Inferior parietal cortex (tissue), 1 donor: ENCODE results near the gene EMX1.

Experiments
- DNase-seq: peaks from one replicate; pipeline ENCODE4 v3.0.0-alpha.2; 2016; ENCODE audit errors: extremely low spot score

The EMX1 gene

GRCh38 chr2:72958542-72959385, 41.4 kb downstream of the EMX1 start:
- DNase-seq, result no peak

DNA sequence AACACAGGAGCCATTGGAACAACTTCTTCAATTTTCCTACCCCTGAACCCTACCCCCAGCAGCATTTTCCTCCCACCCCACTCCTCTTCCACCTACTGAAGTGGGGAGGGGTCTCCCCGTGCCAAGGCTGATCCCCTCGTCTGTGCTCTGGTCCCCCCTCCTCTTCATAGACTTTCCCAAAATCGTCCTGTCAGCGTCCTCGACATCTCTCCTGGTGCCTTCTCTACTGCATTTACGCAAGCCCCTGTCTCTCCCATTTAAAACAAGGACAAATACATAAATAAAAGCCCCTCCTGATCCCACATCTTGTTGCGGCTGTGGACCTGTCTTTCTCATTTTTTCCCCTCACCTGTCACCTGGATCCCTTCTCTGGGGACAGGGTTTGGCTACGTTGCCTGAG, 42.2 kb downstream of the EMX1 start:
- DNase-seq, result no peak

DNA sequence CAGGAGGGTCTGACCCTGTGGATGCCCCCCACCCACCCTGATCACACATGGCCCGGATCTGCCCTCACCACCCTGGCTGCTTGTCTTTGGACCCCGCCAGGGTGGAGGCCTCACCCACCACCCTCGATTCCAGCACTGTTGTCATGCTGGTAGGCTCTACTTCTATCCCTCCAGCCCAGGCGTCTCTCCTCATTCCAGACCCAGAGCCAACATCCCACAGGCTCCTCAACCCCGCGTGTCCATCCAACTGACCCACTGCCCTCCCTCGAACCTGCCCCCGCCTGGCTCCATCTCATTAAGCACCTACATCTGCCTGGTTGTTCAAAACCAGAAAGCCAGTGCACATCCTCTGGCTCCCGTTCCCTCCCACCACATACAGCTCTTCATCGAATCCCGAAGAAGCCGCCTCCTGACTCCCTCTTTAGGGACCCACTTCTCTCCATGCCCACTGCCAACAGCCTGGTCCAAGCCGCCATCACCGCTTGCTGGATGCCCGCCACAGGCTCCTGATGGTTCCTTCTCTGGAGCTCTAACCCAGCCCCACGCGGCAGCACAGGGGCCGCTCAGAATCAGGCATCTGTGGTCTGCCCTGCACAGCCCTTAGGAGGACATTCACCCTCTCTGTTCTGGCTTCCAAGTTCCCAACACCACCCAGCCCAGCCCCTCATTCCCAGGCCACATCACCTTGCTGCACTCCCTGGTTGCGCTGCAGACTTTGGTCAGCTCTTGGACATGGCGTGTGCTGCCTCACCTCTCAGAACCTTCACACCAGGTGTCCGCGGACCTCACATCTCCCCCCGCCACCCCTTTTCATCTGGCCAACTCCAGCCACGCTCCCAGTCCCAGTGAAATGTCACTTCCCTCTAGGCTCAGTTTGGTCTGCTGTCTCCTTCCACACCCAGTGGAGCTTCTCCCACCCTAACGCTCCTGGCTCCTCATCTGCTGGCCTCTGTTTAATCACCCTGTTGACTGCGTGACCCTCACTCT, 43.0 kb downstream of the EMX1 start:
- no peak for DNase-seq

- DNase-seq, result no peak
Measured at GRCh38 chr2:72961036-72961720, 43.9 kb downstream of the EMX1 start.

- no peak for DNase-seq
Measured at GRCh38 chr2:72961853-72962468, 44.6 kb downstream of the EMX1 start.

GRCh38 chr2:72962911-72963310, 45.6 kb downstream of the EMX1 start:
- no peak for DNase-seq

DNA sequence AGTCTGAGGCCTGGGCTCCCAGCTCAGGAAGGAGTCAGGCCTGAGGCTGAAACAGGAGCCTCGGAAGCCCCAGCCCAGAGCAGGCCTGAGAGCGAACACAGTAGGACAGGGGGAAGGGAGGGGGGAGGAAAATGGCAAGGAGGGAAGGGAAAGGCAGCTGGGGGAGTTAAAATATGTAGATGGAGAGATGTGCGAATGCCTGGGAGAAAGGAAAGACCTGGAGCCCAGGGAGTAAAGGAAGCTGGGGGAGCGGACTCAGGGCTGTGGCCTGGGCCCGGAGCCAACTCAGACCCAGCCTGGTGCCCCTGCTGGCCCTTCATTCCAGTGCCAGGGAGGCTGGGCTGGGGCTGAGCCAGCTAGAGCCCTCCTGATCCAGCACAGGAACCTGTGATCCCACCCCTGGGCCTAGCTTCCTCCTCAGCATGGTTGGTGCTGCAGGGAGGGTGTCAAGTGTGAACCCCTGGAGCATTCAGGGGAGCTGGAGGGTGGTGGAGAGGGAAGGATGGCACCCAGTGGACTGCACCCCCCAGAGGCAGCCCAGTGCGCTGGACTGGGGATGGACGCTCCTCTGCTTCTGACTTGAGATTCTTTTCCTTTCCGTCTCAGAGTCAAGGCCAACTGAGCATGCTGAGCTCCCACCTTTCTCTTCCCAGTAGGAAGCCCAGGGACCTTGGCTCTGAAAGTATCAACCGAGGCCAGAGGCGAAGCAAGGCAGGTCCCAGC, 46.3 kb downstream of the EMX1 start:
- no peak for DNase-seq

DNA sequence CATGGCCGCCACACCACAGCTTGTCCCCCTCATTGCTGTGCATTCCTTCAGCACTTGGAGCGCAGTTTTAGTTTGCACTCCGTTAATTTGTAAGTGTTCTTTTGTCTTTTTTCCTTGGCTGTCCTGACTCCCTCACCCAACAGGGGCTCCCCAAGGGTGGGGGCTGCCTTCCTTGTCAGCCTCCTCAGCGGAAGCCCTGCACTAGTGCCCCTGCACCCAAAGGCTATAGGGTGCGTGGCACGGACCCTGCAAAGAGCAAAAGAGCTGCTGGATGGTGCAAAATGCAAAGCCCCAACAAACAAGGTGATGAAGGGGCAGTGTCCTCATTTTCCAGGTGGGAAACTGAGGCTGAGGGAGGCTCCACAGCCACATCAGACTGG, 46.8 kb downstream of the EMX1 start:
- no peak for DNase-seq

GRCh38 chr2:72965016-72965415, 47.7 kb downstream of the EMX1 start:
- DNase-seq, result no peak

DNA sequence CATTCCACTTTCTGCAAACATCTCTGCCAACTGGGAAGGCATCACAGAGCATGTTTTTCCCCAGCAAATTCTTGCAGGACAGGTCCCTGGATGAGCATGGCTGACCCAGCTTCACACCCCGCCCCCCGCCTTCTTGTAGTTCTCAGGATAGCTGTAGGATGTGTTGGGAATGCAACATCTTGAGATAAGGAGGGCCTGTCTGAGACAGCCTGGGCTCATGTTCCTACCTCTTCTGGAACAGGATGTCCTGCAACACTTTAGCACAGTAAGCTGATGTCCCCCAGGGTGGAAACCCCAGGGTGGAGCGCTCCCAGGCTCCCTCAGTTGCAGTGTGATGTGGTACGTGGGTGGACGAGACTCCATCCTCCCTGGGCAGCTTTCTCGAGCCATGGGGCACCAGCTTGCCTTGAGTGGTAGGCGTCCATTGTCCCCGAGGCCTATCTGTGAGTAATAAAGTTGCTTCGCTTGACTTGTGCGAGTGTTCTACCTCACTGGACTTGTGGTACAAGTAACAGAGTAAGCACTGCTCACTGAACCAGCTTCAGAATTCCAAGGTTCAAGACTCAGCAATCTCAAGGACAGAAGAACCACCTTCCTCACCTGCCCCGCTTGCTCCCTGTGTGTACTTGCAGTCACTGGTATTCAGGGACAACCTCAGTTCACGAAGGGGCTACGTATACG, 48.6 kb downstream of the EMX1 start:
- no peak for DNase-seq

GRCh38 chr2:72968286-72968685, 51.0 kb downstream of the EMX1 start:
- DNase-seq, result no peak

GRCh38 chr2:72969706-72970105, 52.4 kb downstream of the EMX1 start:
- no peak for DNase-seq

DNA sequence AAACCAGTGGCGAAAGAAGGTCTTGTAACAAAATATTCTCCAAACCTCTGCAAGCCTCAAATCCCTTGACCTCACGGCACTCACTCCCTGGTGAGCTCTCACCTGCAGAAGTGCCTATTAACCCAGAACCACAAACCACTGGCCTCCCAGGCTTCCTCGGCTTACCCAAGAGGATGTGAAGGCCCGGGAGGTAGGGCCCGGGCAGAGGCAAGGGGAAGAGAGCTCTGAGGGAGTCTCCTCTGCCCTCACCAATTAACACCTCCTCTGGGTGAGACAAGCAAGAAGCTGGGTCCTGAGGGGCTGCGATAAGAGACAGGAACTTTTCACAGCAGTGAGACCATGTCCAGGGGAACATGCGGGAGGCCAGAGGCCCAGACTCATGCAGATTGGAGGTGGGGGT, 53.7 kb downstream of the EMX1 start:
- no peak for DNase-seq

DNA sequence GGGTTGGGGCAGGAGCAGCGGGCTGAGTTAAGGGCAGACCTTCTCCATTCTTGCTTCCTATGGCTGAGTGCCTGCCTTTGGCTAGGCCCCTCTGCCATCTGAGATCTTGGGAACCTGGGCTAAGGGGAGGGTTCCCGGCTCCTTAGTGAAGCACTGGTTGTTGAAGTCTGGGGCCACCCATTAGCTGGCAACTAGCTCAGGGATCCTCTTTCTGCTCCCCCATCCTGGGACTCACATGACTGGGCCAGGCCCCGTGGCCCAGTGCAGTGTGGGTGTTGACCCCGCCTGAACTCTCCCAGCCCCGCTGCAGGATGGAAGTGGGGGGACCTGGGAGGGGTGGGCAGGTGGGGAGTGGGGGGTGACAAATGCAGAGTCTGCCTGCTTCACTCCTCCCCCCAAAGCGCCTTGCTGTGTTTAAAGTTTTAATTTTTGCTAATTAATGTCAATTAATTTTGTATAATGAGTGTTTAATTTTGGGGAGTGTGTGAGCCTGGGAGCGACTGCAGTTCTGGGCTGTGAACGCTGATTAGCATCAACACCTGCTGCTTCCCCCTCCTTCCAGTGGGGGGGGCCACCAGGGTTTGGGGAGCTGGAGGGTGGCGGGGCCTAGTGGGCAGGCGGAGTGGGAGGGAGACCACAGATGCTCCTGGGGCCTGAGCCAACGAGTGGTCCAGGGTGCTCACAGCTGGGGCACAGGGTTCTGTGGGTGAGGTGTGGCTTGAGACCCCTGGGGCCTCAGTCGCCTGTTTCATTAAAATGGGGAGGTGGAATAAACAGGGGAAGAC, 55.2 kb downstream of the EMX1 start:
- DNase-seq, result no peak

DNA sequence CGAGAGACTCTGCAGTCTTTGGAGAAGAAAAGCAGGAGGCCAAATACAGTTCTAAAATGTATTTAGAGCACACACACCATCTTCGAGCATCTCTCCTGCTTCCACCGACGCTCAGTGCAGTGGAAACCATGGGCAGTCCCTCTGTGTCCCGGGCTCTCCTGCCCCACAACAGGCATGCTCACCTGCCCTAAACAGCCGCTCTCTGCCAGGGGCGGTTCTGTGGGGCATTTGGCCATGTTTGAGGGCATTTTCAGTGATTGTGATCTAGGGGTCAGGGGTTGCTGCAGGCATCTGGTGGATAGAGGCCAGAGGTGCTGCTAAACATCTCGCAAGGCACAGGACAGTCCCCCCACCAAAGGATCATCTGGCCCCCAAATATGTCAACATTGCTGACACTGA, 55.8 kb downstream of the EMX1 start:
- DNase-seq, result no peak

DNA sequence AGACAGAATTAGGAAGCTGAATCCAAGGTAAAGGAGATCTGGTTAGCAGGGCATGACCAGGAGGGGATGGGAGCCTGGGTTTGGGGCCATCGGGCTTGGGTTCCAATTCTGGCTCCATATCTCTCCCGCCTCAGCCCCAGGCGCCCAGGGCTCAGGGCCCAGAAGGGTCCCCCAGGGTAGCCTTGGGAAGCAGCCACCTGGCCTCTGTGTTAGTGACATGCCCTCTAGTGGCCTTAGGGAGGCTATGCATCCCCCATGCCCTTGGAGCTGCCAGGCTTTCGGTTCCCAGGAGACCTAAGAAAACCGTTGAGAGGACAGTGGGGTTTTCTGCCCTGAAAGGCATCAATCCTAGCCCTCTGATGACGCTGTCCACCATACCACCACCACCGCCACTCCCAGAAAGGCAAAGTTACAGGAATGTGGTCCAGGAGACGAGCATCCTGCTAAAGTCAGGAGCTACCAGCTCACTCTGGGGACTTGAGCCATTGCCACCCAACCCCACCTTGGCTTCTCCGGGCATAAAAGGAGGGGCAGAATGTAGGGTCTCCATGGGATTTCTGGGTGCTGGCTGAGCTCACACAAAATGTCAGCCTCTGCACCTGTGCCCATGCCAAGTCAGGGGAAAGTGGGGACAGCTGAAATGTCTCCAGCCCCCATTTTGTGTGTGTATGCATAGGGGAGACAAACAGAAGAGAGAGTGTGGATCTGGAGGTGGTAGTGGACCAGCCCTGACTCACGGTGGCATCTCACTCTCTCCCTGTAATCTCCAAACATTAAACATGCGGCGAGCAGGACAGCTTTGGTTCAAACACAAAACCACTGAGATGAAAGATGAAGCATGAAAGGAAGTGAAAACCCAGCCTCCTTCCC, 56.5 kb downstream of the EMX1 start:
- peak; percentile 45 for DNase-seq

DNA sequence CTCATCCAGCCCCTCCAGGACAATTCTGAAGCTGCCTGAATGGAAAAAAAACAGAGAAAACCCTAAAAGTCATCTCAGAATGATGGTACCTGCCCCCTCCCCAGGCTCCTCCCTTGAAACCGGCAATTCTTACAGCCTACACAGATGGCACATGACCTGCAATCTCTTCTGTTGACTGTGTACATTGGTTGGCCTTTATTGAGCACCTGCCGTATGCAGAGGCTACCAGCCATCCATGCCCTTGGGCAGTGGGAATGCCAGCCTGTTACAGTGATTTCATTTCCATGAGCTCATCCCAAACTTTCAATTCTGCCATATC, 57.1 kb downstream of the EMX1 start:
- DNase-seq, result no peak

DNA sequence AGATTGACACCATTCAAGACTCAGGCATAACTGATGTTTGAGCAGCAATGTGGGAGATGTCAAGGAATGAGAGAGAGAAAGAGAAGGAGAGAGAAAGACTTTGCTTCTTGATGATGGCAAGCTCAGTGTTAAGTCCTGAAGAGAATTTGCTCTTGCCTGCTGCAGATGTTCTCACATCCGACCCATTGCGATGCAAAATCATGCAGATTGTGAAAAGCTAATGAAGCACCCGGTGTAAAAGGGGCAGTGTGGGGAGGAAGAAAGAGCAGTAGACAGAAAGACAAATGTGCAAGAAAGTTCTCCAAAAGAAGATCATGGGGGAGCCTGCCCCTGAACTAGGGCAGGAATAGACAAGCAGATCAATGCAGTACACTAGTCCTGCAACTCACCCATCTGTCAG, 57.7 kb downstream of the EMX1 start:
- no peak for DNase-seq

GRCh38 chr2:72979896-72980295, 62.6 kb downstream of the EMX1 start:
- DNase-seq, result no peak
